GM10248 (cell line): ENCODE data around the gene CCDC81.
"Not testable (repeated sequence)": the region's sequence is repeated elsewhere in the genome, so short reads cannot be mapped to it uniquely, and the experiment has no call there.

Experiments used
- CTCF ChIA-PET: fragments of 300-600 bp; sonication (Branson Sonifier 250); formaldehyde crosslinking; extraction: SDS; loops from one replicate; lab custom pipeline; 2021; ENCODE audit warnings: antibody characterized with exemption; lab: Yijun Ruan, JAX
- POLR2A ChIA-PET: fragments of 350-650 bp; sonication (Branson Sonifier 250); formaldehyde crosslinking; extraction: SDS; loops from one replicate; lab custom pipeline; 2020; ENCODE audit warnings: antibody characterized with exemption; lab: Yijun Ruan, JAX
- DNase-seq: peaks from one replicate; pipeline ENCODE4 v3.0.0; 2012; ENCODE audit errors: extremely low spot score
- TF ChIP-seq, protein P1 (sequence below): IDR thresholded peaks from 2 replicates; pipeline ENCODE4 v1.5.1; 2012; ENCODE audit warnings: mild to moderate bottlenecking, low read depth; ENCODE audit errors: extremely low read depth, missing control alignments, control extremely low read depth

Gene CCDC81

GRCh38 chr11:86374586-86374985, at the start of gene CCDC81:
CCDC81 (plus strand) TSS chr11:86374887; CDS start chr11:86375164, 277 bp downstream.
- TF ChIP-seq, protein P1, sequence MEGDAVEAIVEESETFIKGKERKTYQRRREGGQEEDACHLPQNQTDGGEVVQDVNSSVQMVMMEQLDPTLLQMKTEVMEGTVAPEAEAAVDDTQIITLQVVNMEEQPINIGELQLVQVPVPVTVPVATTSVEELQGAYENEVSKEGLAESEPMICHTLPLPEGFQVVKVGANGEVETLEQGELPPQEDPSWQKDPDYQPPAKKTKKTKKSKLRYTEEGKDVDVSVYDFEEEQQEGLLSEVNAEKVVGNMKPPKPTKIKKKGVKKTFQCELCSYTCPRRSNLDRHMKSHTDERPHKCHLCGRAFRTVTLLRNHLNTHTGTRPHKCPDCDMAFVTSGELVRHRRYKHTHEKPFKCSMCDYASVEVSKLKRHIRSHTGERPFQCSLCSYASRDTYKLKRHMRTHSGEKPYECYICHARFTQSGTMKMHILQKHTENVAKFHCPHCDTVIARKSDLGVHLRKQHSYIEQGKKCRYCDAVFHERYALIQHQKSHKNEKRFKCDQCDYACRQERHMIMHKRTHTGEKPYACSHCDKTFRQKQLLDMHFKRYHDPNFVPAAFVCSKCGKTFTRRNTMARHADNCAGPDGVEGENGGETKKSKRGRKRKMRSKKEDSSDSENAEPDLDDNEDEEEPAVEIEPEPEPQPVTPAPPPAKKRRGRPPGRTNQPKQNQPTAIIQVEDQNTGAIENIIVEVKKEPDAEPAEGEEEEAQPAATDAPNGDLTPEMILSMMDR, result no peak
- CTCF ChIA-PET, result interaction anchor here (0.9 to 1.8 kb wide), 4 partner anchors 10 to 14 kb away, joined by 3 to 5 read pairs (median 4); no protein-coding TSS in a partner anchor
- POLR2A ChIA-PET, result no interaction called here
- no peak for DNase-seq

DNA sequence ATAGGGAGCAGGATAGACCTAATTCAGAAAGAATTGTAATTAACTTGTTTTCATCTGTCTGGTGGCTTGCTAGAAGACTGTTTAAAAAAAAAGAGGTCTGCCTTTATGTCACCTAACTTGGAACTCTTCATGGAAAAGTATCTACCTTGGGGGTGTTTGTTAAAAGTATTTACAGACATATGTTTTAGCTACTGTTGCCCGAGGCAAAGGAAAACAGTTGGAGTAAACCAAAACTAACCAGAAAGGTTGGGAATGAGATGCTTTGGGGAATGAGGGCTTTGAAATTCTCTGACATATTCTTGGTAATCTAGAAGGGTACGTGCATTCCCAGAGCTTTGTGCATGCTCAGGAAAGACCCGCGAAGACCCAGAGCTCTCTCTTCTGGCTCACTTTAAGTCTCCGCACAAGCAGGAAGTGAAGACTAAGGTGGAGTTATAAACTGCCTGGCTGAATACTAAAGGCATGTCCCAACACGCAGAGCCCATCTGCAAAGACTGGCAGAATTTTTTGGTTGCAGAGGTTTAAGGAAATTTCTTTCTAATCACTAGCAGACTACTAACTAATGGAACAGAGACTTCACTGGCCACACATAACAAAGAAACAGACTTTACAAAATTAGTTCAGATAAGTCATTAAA, 39.4 kb upstream of the CCDC81 start:
- no peak for DNase-seq
- POLR2A ChIA-PET, result no interaction called here
- TF ChIP-seq, protein P1, result no peak
- CTCF ChIA-PET, result interaction anchor here (1.3 to 1.5 kb wide), 4 partner anchors 12 to 141 kb away, joined by 3 to 5 read pairs (median 4); partner anchors contain the start of gene HIKESHI

- TF ChIP-seq, protein P1, result no peak
- DNase-seq, result no peak
- ChIA-PET CTCF (interaction anchor here (0.6 to 1.5 kb wide), 3 partner anchors 9 to 18 kb away, joined by 3 to 4 read pairs (median 3); no protein-coding TSS in a partner anchor), POLR2A (no interaction called here)
These were observed 37.5 kb upstream of the CCDC81 start for GRCh38 chr11:86337227-86337626.

- DNase-seq, result no peak
- TF ChIP-seq, protein P1, result no peak
- ChIA-PET CTCF (no interaction called here), POLR2A (no interaction called here)
These were observed 33.3 kb upstream of the CCDC81 start for GRCh38 chr11:86341382-86341781.

- POLR2A ChIA-PET, result no interaction called here
- CTCF ChIA-PET, result interaction anchor here (1.0 to 1.6 kb wide), 3 partner anchors 9 to 16 kb away, joined by 3 to 5 read pairs (median 3); no protein-coding TSS in a partner anchor
- DNase-seq, result no peak
These were observed 28.2 kb upstream of the CCDC81 start for GRCh38 chr11:86346513-86346912.

GRCh38 chr11:86355256-86355655, 19.4 kb upstream of the CCDC81 start:
- POLR2A ChIA-PET, result no interaction called here
- TF ChIP-seq, protein P1, result no peak
- DNase-seq, result no peak
- CTCF ChIA-PET, result interaction anchor here (0.6 to 1.3 kb wide), 2 partner anchors 9 to 18 kb away, joined by 3 read pairs; no protein-coding TSS in a partner anchor

More at GRCh38 chr11:86346513-86346912, 28.2 kb upstream of the CCDC81 start:
- TF ChIP-seq, protein P1, result no peak

- CTCF ChIA-PET, result interaction anchor here (1.0 to 1.1 kb wide), 2 partner anchors 10 to 14 kb away, joined by 3 read pairs; no protein-coding TSS in a partner anchor
- DNase-seq, POLR2A ChIA-PET: not testable (repeated sequence)
These were observed 17.3 kb upstream of the CCDC81 start for GRCh38 chr11:86357412-86357811.
